B cell (primary cell): ENCODE data around the gene FARP1. TPM values are rescaled to one million over a fixed set of nuclear protein-coding genes. Genes with fewer than 3 reads are reported as not detected.

Experiments
- ATAC-seq: fragments of 200-7000 bp; cut with Tn5 transposase; one replicate; pipeline ENCODE4 v1.10.0; 2021; ENCODE audit warnings: low read depth, mild to moderate bottlenecking, moderate number of reproducible peaks, moderate library complexity
- CTCF ChIA-PET: fragments of 350-600 bp; sonication (Branson Sonifier 250); formaldehyde crosslinking; loops from one replicate; lab custom pipeline; 2021; ENCODE audit warnings: antibody characterized with exemption, inconsistent platforms; lab: Charles Lee
- POLR2A ChIA-PET: fragments of 350-600 bp; sonication (Branson Sonifier 250); formaldehyde crosslinking; loops from one replicate; lab custom pipeline; 2021; ENCODE audit warnings: antibody characterized with exemption; lab: Charles Lee
- DNase-seq: peaks from one replicate; pipeline ENCODE4 v3.0.0; 2013
- H2AFZ ChIP-seq: 2 replicates; pipeline ENCODE4 v1.6.1; 2012; ENCODE audit warnings: mild to moderate bottlenecking, low read depth, low read length; ENCODE audit not compliant: insufficient read depth, poor library complexity, severe bottlenecking
- H3K27ac ChIP-seq, 2 donors: 1 replicate in 1 of 2; 2 replicates in 1 of 2; pipeline ENCODE4 v1.5.1; 2012 to 2013; ENCODE audit warnings: low read length in 2 of 2, mild to moderate bottlenecking in 2 of 2, moderate library complexity in 1 of 2
- H3K27me3 ChIP-seq, 4 experiments: fragments of 200-600 bp in 1 of 4; sonication (generic) in 1 of 4; replicated peaks in 1 of 4; 1 replicate in 2 of 4; 2 replicates in 2 of 4; pipeline versions ENCODE4 v1.6.1 to v1.7.0; 2013 to 2016; ENCODE audit warnings: low read length in 3 of 4, mild to moderate bottlenecking in 2 of 4, mixed read lengths in 1 of 4, moderate library complexity in 1 of 4; ENCODE audit not compliant: insufficient read depth in 4 of 4, control insufficient read depth in 3 of 4; ENCODE audit errors: control extremely low read depth in 1 of 4
- H3K36me3 ChIP-seq, 2 experiments: replicated peaks in 1 of 2; 1 replicate in 1 of 2; 2 replicates in 1 of 2; pipeline versions ENCODE4 v1.6.1 to v1.7.1; 2013; ENCODE audit warnings: low read length in 1 of 2; ENCODE audit not compliant: insufficient read depth in 2 of 2, control insufficient read depth in 1 of 2; ENCODE audit errors: control extremely low read depth in 1 of 2, extremely low read depth in 1 of 2
- H3K4me1 ChIP-seq, 2 donors: fragments of 200-600 bp in 1 of 2; sonication (generic) in 1 of 2; 1 replicate in 1 of 2; 2 replicates in 1 of 2; pipeline versions ENCODE4 v1.5.1 to v1.6.1; 2013 to 2017; ENCODE audit warnings: low read length in 2 of 2; ENCODE audit not compliant: control insufficient read depth in 2 of 2, insufficient read depth in 2 of 2
- H3K4me2 ChIP-seq: replicated peaks from 2 replicates; pipeline ENCODE3; 2012; ENCODE audit warnings: mild to moderate bottlenecking, low read depth, low read length; ENCODE audit not compliant: poor library complexity, severe bottlenecking
- H3K4me3 ChIP-seq, 5 experiments: fragments of 200-600 bp in 1 of 5; sonication (generic) in 1 of 5; 1 replicate in 3 of 5; 2 replicates in 2 of 5; pipeline versions ENCODE4 v1.5.1 to v1.7.0; 2011 to 2016; ENCODE audit warnings: low read length in 4 of 5, mild to moderate bottlenecking in 4 of 5, low read depth in 2 of 5, control low read depth in 1 of 5, moderate library complexity in 1 of 5; ENCODE audit not compliant: insufficient read depth in 1 of 5; ENCODE audit errors: control extremely low read depth in 1 of 5, extremely low read depth in 1 of 5
- H3K79me2 ChIP-seq: fragments of 200-600 bp; sonication (generic); one replicate; pipeline ENCODE4 v1.6.0; 2016; ENCODE audit warnings: low read length; ENCODE audit not compliant: control insufficient read depth, insufficient read depth
- H3K9ac ChIP-seq: fragments of 200-600 bp; sonication (generic); 2 replicates; pipeline ENCODE4 v1.6.1; 2017; ENCODE audit warnings: mild to moderate bottlenecking, low read length, moderate library complexity
- H3K9me3 ChIP-seq, 3 donors: one replicate each; pipeline versions ENCODE4 v1.6.1 to v1.7.1; 2013; ENCODE audit warnings: low read length in 2 of 3; ENCODE audit not compliant: control insufficient read depth in 2 of 3, insufficient read depth in 1 of 3; ENCODE audit errors: control extremely low read depth in 1 of 3
- H4K20me1 ChIP-seq: 2 replicates; pipeline ENCODE4 v1.6.0; 2012; ENCODE audit warnings: mild to moderate bottlenecking, low read length; ENCODE audit not compliant: insufficient read depth, control insufficient read depth, poor library complexity, severe bottlenecking
- H3K27ac Mint-ChIP-seq: one replicate; pipeline ENCODE4 v1.8.0; 2021; ENCODE audit warnings: mixed read lengths
- H3K27me3 Mint-ChIP-seq: one replicate; pipeline ENCODE4 v1.8.0; 2021; ENCODE audit warnings: mixed read lengths
- H3K4me1 Mint-ChIP-seq: one replicate; pipeline ENCODE4 v1.8.0; 2021; ENCODE audit warnings: mixed read lengths
- H3K4me3 Mint-ChIP-seq: one replicate; pipeline ENCODE4 v1.8.0; 2021; ENCODE audit warnings: mixed read lengths
- H3K9me3 Mint-ChIP-seq: one replicate; pipeline ENCODE4 v1.8.0; 2022; ENCODE audit warnings: mixed read lengths; ENCODE audit not compliant: insufficient read depth
- CTCF ChIP-seq: fragments of 200-600 bp; IDR thresholded peaks from one replicate; pipeline ENCODE4 v1.8.0; 2022; ENCODE audit warnings: antibody characterized with exemption, mild to moderate bottlenecking
- EZH2 ChIP-seq: IDR thresholded peaks from 2 replicates; pipeline ENCODE4 v1.6.1; 2012; ENCODE audit warnings: borderline replicate concordance, low read depth, mild to moderate bottlenecking, moderate library complexity, low read length; ENCODE audit not compliant: insufficient read depth, poor library complexity, severe bottlenecking
- WGBS: methylation state at CpG from one replicate; pipeline ENCODE4 v1.1.5; 2013; ENCODE audit warnings: missing lambda C conversion rate; ENCODE audit not compliant: insufficient coverage; 5-methylcytosine and 5-hydroxymethylcytosine counted together
- intact Hi-C: fragments of 100-400 bp; cut with micrococcal nuclease; formaldehyde crosslinking; loops from one replicate; pipeline ENCODE4 v1.10.0; 2022
- polyA plus RNA-seq: library from polyadenylated mRNA; depleted of rRNA; stranded (reverse); fragments of >200 nt; gene quantifications from 2 replicates; pipeline ENCODE4 v1.2.3, GENCODE V29; 2012
- total RNA-seq, 2 donors: library from RNA; stranded (reverse); fragments of 120-200 nt in 1 of 2; gene quantifications; 1 replicate in 1 of 2; 2 replicates in 1 of 2; pipeline versions ENCODE4 v1.2.3 to v1.2.4, GENCODE V29; 2013 to 2022

Gene FARP1
- total and polyA plus RNA-seq, 2 donors (not counting 1 experiment from before 2014, with no cell fraction given): 0.15 to 1.5 TPM

- H3K36me3 ChIP-seq: no peaks in the 10 kb centered on the region
- Mint-ChIP-seq H3K4me3 (no peak overlapping the region), H3K27ac (no peak overlapping the region), H3K4me1 (no peaks in the 10 kb centered on the region), H3K27me3 (peaks cover 16% of the 10 kb centered on the region), H3K9me3 (no peaks in the 10 kb centered on the region)
- WGBS: no CpG with 5 or more reads among the region's 2 CpGs
- no peak overlapping the region for H3K9ac ChIP-seq
- ATAC-seq (no peak), DNase-seq (no peak)
- no peaks in the 10 kb centered on the region for H3K27me3 ChIP-seq
- no peak overlapping the region for H3K27ac ChIP-seq
- no peaks in the 10 kb centered on the region for H3K4me1 ChIP-seq
- H3K79me2 ChIP-seq: no peaks in the 10 kb centered on the region
- no peak overlapping the region for H3K4me2 ChIP-seq
- H3K4me3 ChIP-seq: no peak overlapping the region
- TF ChIP-seq CTCF: no peak
- TF ChIP-seq EZH2: no peak
- intact Hi-C loops: no loop called here
- ChIA-PET POLR2A (interaction anchor here (0.5 kb wide), 1 partner anchor 1097 kb away, joined by 5 read pairs; no protein-coding TSS in a partner anchor), CTCF (no interaction called here)
- H3K9me3 ChIP-seq: no peaks in the 10 kb centered on the region
- H2AFZ ChIP-seq: no peak overlapping the region
- no peaks in the 10 kb centered on the region for H4K20me1 ChIP-seq
These were observed 178.5 kb downstream of the FARP1 start for GRCh38 chr13:98321395-98321794.

GRCh38 chr13:98322091-98322718 lies 179.3 kb downstream of the FARP1 start:
- ATAC-seq (no peak), DNase-seq (no peak)
- H2AFZ ChIP-seq: no peak overlapping the region
- no peak overlapping the region for H3K9ac ChIP-seq
- WGBS: 65% methylated on average over 3 of the region's 8 CpGs
- intact Hi-C loops: no loop called here
- no peaks in the 10 kb centered on the region for H3K9me3 Mint-ChIP-seq
- H3K4me1 Mint-ChIP-seq: no peaks in the 10 kb centered on the region
- H3K4me3 Mint-ChIP-seq: no peak overlapping the region
- no peak overlapping the region for H3K27ac ChIP-seq
- CTCF ChIA-PET: no interaction called here
- H3K4me1 ChIP-seq: no peaks in the 10 kb centered on the region
- H3K4me3 ChIP-seq: no peak overlapping the region
- H3K9me3 ChIP-seq: no peaks in the 10 kb centered on the region
- H3K27me3 Mint-ChIP-seq: peaks cover 22% of the 10 kb centered on the region
- POLR2A ChIA-PET: interaction anchor here (0.5 kb wide), 1 partner anchor 1098 kb away, joined by 5 read pairs; no protein-coding TSS in a partner anchor
- no peaks in the 10 kb centered on the region for H3K36me3 ChIP-seq
- TF ChIP-seq CTCF: no peak
- TF ChIP-seq EZH2: no peak
- no peak overlapping the region for H3K27ac Mint-ChIP-seq
- no peaks in the 10 kb centered on the region for H3K27me3 ChIP-seq
- H3K79me2 ChIP-seq: no peaks in the 10 kb centered on the region
- H3K4me2 ChIP-seq: no peak overlapping the region
- no peaks in the 10 kb centered on the region for H4K20me1 ChIP-seq
